M059J (cell line): ENCODE measurements around the gene LONP2. TPM values are rescaled to one million over a fixed set of nuclear protein-coding genes. Genes with fewer than 3 reads are reported as not detected.
A peak's percentile ranks its signal among the peaks of the same experiment; 100 is the strongest.

ENCODE experiments used
- DNase-seq: peaks from one replicate; pipeline ENCODE4 v3.0.0-alpha.2; 2012; ENCODE audit warnings: low read depth
- total RNA-seq: library from RNA; depleted of rRNA; stranded (reverse); fragments of >200 nt; shearing (Covaris generic); gene quantifications from 2 replicates; pipeline ENCODE4 v1.2.3, GENCODE V29; 2014; rRNA removed

LONP2 gene, protein sequence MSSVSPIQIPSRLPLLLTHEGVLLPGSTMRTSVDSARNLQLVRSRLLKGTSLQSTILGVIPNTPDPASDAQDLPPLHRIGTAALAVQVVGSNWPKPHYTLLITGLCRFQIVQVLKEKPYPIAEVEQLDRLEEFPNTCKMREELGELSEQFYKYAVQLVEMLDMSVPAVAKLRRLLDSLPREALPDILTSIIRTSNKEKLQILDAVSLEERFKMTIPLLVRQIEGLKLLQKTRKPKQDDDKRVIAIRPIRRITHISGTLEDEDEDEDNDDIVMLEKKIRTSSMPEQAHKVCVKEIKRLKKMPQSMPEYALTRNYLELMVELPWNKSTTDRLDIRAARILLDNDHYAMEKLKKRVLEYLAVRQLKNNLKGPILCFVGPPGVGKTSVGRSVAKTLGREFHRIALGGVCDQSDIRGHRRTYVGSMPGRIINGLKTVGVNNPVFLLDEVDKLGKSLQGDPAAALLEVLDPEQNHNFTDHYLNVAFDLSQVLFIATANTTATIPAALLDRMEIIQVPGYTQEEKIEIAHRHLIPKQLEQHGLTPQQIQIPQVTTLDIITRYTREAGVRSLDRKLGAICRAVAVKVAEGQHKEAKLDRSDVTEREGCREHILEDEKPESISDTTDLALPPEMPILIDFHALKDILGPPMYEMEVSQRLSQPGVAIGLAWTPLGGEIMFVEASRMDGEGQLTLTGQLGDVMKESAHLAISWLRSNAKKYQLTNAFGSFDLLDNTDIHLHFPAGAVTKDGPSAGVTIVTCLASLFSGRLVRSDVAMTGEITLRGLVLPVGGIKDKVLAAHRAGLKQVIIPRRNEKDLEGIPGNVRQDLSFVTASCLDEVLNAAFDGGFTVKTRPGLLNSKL
- total RNA-seq, result 34.5 and 58.2 TPM in 2 replicates

DNA sequence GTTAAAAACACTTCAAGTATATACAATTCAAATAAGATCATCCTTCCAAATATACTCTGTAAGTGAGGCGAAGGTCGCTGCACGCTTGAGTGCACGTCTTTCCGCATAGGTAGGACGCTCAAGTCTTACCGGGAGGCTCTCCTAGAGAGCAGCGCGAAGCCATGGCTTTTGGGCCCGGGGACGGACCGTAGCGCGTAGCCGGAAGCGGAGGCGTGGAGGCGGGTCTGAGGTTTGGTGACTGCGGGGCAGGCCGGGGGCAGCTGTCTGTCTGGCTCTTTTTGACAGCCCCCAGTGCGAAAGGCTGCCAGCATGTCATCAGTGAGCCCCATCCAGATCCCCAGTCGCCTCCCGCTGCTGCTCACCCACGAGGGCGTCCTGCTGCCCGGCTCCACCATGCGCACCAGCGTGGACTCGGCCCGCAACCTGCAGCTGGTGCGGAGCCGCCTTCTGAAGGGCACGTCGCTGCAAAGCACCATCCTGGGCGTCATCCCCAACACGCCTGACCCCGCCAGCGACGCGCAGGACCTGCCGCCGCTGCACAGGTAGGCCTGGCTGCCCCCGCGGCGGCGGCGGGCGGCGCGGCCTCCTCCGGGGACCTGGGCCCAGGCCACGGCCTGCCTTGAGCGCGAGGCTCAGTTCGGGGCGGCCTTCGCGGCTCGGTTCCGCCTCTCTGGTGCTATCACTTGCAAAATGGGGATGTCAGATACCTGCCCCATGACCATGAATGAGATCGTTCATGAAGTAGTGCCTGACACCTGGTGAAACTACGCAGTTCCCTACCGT is at the start of gene LONP2:
TSS of gene LONP2 (plus strand) at position 221 of the 783 bp plus-strand sequence. CDS start at position 310, 89 bp downstream.
- DNase-seq, result peak; percentile 87

DNA sequence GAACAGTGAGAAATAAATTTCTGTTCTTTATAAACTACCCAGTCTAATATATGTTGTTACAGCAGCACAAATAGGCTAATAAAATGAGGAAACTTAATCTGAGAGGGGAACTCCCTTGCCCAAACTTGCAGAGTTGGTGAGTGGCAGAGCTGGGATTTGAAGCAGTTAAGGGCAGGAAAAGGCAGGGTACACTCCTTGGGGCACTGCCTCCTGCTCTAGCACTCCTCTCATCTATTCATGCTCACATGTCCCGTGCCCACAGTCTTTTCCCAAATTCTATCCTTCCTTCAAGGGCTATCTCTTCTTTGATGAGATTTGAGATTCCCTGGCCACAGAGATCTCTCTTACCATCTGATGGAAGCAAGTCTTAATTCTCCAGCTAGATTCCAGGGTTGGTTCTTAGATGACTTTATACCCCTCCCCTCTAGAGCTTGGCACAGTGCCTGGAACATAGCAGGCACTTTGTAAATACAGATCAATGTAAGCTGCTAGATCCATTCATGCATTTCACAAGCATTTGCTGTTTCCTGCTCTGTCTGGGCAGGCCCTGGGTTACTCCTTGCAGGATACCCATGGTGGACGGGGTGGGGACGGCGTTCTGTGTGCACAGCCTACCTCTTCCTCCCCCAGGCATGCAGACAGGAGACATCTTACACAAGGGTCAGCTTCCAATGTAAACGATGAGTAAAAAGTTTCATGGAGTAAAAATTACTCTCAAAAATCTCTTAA is 49.1 kb upstream of the LONP2 start:
- DNase-seq, result peak; percentile 34

DNA sequence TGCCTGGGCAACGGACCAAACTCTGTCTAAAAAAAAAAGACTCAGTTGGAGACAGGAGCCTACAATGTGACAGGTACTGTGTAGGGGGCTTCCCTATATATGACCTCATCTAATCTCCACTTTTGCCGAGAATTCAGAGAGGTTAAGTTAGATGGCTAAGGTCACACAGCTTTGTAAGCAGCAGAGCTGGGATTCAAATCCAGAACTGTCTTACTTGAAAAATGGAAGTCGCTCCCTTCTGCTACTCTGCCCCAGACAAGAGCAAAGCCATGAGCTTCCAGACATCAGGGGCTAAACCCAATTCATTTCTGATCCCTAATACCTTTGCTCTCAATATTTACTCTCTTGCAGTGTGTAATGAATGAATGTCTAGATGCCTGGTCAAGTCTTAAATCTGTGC is 46.8 kb upstream of the LONP2 start:
- DNase-seq, result no peak

DNA sequence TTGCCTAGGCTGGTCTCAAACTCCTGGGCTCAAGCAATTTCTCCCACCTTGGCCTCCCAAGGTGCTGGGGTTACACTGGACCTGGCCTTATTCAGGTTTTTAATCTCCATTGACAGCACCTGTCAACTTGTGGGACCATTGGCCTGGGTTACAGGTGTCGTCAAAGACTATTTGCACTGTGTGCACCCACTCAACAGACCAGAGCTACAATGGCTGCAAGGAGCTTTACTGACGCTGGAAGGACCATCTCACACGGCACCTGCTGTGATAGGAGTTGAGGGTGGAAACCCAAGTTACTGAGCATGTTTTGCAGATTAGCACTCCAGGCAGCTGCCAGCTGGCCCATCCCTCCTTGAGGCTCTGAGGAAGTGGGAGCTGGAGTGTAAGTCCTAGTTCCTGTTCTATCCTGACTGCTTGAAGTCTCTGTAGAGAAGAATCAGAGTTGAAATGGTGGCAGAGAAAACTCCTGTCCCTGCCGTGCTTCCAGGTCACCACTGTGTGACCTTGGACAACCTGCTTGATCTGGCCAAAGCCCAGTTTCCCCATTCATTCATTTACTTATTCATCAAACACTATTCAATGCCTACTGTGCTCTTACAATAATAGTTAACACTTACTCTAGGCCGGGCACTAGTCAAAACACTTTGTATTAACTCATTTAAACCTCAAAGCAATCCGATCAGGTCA is 42.4 kb upstream of the LONP2 start:
- DNase-seq, result no peak

DNA sequence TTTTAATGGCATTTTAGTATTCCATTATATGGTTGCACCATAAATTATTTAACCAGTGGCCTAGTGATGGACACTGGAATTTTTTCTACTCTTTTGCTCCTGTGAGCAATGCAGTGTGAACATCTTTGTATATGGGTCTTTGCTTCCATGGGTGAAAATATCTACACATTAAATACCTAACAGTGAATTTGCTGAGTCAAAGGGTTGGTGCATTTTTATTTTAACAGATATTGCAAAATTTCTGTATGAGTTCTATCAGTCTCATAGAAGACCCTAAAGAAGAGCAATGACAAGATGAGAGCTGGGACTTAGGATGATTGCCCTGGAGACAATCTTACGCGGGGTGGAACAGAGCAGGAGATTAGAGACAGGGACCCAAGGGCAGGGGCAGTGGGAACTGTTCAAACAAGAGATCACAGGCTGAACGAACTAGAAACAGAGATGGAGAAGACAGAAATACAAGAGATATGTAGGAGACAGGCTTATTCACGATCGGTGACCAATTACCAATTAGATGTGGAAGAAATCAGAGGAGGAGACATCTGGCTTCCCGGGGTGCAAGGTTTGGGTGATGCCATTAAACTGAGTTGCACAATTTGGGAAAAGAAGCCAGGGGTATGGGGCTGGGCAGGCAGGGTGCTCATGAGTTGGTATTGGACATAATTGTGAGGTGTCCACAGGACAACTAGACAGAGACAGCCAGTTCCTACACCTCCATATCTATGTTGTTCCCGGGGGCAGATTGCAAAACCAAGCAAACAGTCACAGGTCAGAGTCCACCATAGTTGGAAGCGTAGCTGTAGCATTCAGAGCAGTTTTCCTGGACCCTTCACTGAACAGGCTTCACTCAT is 39.9 kb upstream of the LONP2 start:
- DNase-seq, result no peak

DNA sequence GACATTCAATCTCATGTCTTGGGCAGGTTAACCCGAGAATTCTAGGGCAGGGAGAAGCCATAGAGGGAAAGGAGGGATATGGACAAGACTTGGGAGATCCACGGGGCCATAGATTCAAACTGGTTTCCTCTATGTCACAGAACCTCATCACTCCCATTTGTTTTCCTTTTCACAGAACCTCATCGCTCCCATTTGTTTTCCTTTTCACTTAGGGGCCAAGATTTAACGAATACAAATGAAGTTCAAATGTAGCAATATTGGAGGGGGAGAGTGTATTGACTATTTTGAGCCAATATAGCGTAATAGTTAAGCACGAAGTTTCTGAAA is 39.3 kb upstream of the LONP2 start:
- no peak for DNase-seq

DNA sequence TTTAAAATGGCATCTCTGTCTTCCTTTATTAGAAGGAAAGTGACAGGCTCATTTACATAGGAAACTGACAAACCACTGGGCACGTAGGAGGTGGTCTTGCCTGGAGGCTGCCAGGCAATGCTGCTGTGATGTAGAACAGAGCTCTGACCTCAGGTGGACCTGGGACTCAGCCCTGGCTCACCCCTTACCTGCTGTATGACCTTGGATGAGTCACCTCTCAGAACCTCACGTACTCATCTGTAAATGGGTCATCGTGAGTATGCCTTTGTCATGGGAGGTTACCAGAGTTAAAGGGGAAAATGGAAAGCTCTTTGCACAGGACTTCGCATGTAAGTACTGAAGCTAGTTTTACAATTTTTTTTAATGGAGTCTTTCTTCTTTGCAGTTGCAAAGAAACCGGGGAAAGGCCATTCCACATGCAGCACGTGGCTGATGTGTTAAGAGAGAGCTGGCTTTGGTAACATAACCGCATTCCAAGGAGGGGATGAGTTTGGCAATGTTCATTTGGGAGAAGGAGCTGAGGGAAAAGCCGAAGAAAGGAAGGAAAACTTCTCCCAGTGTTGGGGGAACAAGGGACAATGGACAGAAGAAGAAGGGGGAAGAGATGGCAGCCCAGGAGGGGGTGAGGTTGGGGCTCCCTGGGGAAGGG is 37.4 kb upstream of the LONP2 start:
- peak; percentile 39 for DNase-seq

DNA sequence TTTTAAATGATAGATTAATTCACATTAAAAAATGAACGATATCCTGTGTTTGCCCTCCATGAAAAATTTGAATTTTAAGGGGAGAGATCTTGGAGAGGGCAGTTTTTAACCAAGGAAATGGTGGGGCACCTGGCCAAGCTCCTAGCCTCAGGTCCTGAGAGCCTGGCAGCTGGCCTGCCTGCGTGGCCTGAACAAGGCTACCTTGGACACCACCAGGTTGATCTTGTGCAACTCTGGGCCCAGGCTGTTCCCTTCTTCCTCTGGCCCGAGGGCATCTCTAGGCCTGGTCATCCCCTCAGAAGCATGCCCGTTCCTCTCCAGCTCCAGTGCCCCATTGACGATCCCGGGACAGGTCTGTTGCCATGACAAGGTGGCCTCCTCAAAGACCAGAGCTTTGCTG is 33.4 kb upstream of the LONP2 start:
- DNase-seq, result no peak

DNA sequence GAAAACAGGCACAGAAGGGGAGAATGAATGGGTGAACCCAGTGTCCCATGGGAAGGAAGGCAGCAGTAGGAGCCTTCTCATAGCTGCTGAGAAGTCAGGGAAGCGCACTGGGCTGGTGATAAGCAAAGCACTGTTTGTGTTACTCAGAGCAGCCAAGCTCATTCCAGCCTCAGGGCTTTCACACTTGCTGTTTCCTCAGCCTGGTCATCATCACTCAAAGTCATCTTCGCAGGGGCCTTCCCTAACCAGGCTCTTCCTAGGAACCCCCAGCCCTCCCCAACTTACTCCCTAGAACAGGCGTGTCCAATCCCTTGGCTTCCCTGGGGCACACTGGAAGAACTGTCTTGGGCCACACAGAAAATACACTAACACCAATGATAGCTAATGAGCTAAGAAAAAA is 32.1 kb upstream of the LONP2 start:
- DNase-seq, result peak; percentile 36

DNA sequence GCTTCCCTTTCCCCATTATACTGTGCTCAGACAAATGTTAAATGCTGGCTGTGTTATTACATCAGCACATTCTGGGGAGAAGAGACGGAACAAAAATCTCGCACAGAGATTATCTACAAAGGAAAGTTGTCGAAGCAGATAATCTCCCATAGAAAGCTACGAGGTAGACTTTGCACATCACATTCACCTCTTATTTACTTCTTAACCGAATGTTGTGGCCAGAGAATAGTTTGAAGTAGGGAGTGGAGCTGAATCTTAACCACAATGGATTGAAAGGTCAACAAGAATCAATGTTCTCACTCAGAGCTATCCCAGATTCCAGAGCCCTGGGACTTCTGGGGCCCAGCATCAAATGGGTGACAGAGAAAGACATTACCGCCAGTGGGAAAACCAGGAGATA is 28.4 kb upstream of the LONP2 start:
- no peak for DNase-seq

DNA sequence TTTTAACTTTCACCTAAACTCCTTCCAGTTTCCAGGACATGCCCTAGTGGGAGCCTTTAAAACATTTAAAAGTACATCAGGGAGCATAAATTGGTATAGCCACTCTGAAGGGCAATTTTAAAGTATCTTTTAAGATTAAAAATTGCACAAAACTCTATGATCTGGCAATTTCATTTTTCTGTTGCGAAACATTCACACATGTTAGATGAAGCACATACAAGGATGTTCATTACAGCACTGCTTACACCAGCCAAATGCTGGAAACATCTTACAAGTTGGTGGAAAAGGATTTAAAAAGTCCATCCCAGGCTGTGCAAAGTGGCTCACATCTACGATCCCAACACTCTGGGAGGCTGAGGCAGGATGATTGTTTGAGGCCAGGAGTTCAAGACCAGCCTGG is 26.4 kb upstream of the LONP2 start:
- DNase-seq, result no peak

DNA sequence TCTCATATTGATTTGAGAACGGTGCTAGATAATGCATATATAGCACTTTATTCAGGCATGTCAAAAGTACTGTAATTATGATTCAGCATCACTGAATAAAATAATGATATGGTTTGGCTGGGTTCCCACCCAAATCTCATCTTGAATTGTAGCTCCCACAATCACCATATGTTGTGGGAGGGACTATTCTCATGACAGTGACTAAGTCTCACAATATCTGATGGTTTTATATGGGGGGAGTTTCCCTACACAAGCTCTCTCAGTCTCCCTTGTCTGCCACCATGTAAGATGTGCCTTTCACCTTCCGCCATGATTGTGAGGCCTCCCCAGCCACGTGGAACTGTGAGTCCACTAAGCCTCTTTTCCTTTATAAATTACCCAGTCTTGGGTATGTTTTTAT is 25.6 kb upstream of the LONP2 start:
- DNase-seq, result no peak

DNA sequence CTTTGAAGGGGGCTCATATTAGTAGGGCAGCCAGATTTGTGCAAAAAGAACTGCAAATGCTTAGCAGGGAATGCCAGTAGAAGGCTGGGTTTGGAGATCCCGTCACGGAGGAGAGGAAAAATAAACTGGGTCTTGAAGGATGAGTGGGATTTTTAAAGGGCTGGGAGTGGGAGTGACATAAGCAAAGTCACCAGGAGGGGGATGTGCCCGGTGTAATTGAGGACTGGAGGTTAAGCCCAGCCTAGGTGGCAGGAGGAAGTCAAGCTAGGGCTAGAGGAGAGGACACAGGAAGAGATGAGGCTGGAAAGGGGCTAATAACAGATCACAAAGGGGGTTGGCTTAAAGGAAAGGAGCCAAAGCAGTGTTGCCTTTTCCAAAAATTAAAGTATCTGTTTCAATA is 23.2 kb upstream of the LONP2 start:
- no peak for DNase-seq

DNA sequence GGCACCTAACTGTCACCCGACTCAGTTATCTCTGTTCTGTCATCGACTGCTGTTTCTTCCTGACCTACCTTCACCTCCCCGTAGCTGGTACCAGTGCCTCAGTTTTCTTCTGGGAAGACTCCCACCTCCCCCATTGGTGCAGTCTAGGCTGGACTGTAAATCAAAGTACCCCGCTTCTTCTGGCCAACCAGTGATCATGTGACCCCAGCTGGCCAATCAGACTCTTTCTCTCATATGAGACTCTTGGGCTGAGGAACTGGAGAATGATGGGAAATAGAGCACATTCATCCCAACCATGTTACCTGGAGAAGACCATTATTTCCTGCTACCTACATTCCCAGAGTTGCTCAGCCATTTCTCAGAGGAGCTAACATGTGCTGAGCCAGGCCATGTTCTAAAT is 20.6 kb upstream of the LONP2 start:
- no peak for DNase-seq

DNA sequence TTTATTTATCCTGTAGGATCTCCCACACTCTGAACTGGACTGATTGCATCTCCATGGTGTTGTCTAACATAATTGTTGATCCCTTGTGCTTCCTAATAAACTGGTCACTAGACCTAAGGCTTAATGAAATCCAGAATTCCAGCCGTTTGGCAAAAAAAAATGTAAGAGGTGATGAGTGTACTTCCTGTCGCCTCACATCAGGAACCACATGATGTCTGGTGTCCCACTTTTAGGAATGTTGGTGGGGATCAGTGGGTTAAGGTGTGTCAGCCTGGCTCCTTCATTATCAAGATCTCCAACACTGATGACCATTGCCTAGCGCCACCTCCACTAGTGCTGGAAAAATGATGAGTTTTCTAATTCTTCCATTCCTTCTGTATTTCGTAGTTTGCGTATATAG is 18.6 kb upstream of the LONP2 start:
- no peak for DNase-seq

DNA sequence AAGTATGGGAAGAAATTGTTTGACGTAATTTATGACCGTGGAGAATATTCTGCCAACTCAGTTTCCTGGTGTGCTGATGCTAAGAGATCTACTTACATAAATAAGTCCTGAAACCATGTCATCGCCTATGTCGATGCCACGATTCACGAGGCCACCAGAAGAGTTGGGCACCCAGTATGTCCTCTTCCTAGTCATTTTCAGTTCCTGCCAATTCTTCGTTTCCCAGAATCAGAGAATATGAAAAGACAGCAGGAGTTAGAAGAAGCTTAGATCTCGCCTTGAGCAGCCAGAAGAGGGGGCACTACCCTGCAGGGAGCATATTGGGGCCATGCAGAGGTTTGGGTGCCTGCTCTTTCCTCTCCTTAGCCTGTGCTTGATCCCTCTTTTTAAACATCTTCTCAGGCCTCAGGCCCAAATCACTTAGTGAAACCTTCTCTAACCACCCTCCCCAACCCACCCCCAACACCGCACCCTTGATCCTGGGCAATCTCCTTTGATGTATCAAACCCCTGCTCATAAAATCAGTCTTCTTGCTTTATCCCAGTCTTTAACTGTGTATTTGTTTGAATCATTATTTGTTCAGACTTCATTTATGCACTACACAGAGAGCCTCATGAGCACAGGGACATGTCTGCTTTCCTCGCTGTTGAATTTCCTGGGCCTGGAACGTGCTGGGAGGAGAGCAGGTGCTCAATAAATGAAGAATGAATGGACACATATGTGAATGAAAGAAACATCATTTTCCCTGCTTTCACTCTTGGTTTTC is 12.2 kb upstream of the LONP2 start:
- DNase-seq, result peak; percentile 45

DNA sequence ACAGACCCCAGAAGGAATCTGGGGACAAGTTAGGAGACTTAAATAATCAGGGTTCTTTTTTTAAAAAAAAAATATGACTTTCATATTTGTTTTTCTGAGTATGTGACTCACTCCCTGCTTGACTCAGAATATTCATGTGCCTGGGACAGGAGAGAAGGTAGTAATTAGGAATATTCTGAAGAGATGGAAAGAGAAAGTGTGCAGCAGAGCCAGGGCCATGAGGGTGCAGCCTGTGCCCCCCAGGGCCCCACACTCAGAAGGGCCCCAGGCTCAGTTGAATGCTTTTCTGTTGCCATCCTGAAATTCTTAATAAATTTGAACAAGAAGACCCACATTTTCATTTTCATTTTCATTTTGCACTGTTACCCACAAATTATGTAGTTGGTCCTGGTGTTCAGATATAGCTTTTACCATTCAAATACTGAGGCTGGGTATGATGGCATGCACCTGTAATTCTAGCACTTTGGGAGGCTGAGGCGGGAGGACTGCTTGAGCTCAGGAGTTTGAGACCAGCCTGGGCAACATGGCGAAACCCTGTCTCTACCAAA is 11.5 kb upstream of the LONP2 start:
- no peak for DNase-seq

DNA sequence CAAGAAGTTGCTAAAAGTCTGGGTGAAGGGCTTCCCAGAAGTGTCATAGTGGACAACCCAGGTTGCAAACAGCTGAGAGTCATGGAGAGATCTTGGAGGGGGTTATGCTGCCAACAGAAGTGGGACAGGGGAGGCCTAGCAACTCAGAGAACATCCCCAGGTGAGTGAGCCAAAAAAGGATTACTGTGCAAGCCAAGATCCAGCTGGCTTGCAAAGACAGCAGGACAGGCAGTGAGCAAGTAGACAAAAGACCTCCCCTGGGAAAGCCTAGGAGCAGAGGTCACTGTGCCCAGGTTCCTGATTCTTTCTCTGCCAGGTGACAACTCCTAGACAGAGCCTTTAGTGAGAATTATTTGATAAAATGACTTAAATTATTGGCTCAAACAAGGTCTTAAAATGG is 9.5 kb upstream of the LONP2 start:
- DNase-seq, result no peak
